ENCODE data around the gene ZNF467.

DNA sequence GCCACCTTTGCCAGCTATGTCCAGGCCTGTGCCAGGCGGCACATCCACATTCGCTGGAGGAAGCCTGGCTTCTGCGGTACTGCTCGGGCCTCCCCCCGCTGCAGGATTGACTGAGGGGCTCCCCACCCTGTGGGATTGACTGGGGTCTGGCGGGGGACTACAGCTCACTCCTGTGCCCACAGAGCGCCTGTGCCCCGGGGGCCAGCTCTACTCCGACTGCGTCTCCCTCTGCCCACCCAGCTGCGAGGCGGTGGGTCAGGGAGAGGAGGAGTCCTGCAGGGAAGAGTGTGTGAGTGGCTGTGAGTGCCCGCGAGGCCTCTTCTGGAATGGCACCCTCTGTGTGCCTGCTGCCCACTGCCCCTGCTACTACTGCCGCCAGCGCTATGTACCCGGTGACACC lies 6.7 kb upstream of the ZNF467 start:
- TF ChIP-seq, protein P1, sequence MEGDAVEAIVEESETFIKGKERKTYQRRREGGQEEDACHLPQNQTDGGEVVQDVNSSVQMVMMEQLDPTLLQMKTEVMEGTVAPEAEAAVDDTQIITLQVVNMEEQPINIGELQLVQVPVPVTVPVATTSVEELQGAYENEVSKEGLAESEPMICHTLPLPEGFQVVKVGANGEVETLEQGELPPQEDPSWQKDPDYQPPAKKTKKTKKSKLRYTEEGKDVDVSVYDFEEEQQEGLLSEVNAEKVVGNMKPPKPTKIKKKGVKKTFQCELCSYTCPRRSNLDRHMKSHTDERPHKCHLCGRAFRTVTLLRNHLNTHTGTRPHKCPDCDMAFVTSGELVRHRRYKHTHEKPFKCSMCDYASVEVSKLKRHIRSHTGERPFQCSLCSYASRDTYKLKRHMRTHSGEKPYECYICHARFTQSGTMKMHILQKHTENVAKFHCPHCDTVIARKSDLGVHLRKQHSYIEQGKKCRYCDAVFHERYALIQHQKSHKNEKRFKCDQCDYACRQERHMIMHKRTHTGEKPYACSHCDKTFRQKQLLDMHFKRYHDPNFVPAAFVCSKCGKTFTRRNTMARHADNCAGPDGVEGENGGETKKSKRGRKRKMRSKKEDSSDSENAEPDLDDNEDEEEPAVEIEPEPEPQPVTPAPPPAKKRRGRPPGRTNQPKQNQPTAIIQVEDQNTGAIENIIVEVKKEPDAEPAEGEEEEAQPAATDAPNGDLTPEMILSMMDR (IDR thresholded peaks at IDR 0.05): no peak
- TF ChIP-seq, protein P2, sequence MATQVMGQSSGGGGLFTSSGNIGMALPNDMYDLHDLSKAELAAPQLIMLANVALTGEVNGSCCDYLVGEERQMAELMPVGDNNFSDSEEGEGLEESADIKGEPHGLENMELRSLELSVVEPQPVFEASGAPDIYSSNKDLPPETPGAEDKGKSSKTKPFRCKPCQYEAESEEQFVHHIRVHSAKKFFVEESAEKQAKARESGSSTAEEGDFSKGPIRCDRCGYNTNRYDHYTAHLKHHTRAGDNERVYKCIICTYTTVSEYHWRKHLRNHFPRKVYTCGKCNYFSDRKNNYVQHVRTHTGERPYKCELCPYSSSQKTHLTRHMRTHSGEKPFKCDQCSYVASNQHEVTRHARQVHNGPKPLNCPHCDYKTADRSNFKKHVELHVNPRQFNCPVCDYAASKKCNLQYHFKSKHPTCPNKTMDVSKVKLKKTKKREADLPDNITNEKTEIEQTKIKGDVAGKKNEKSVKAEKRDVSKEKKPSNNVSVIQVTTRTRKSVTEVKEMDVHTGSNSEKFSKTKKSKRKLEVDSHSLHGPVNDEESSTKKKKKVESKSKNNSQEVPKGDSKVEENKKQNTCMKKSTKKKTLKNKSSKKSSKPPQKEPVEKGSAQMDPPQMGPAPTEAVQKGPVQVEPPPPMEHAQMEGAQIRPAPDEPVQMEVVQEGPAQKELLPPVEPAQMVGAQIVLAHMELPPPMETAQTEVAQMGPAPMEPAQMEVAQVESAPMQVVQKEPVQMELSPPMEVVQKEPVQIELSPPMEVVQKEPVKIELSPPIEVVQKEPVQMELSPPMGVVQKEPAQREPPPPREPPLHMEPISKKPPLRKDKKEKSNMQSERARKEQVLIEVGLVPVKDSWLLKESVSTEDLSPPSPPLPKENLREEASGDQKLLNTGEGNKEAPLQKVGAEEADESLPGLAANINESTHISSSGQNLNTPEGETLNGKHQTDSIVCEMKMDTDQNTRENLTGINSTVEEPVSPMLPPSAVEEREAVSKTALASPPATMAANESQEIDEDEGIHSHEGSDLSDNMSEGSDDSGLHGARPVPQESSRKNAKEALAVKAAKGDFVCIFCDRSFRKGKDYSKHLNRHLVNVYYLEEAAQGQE (IDR thresholded peaks at IDR 0.05; ENCODE audit: insufficient read depth in 1 of 2, low read depth in 2 of 2, low read length in 1 of 2): no peak
- no peak for TF ChIP-seq TCF7L2 (IDR thresholded peaks at IDR 0.05; ENCODE audit: low read depth, low read length)
- no peak for TF ChIP-seq SIN3A (IDR thresholded peaks at IDR 0.05; ENCODE audit: borderline replicate concordance, insufficient read depth, low read depth, low read length)

All from Panc1 (cell line).